Progenitor cell of endocrine pancreas (in vitro differentiated cells): ENCODE results near the gene NPTX2. TPM values are rescaled to one million over a fixed set of nuclear protein-coding genes. Genes with fewer than 3 reads are reported as not detected.

Experiments used
- DNase-seq: peaks from one replicate; pipeline ENCODE4 v3.0.0; 2021; ENCODE audit warnings: low spot score; ENCODE audit not compliant: unreplicated experiment
- H3K27ac Mint-ChIP-seq: 2 replicates; pipeline ENCODE4 v1.8.0; 2021; ENCODE audit warnings: mild to moderate bottlenecking, moderate library complexity, mixed read lengths
- H3K27me3 Mint-ChIP-seq: 2 replicates; pipeline ENCODE4 v1.8.0; 2021; ENCODE audit warnings: mixed read lengths
- H3K36me3 Mint-ChIP-seq: 2 replicates; pipeline ENCODE4 v1.8.0; 2022; ENCODE audit warnings: mixed read lengths; ENCODE audit not compliant: insufficient read depth
- H3K4me1 Mint-ChIP-seq: 2 replicates; pipeline ENCODE4 v1.8.0; 2021; ENCODE audit warnings: low read depth, mixed read lengths
- H3K4me3 Mint-ChIP-seq: 2 replicates; pipeline ENCODE4 v1.8.0; 2021; ENCODE audit warnings: low read depth, mild to moderate bottlenecking, moderate library complexity, mixed read lengths
- H3K9me3 Mint-ChIP-seq: 2 replicates; pipeline ENCODE4 v1.8.0; 2021; ENCODE audit warnings: low read depth, mixed read lengths
- CTCF ChIP-seq: fragments of 200-600 bp; sonication (generic); IDR thresholded peaks from one replicate; pipeline ENCODE4 v1.5.0; 2021; ENCODE audit warnings: antibody characterized with exemption, mild to moderate bottlenecking; ENCODE audit not compliant: unreplicated experiment
- total RNA-seq: library from RNA; stranded (reverse); gene quantifications from 2 replicates; pipeline ENCODE4 v1.2.1, GENCODE V29; 2021

The NPTX2 gene
- total RNA-seq, 1 donor from 2014 or later: 0.14 TPM

GRCh38 chr7:98655611-98656010 lies 38.5 kb downstream of the NPTX2 start:
- Mint-ChIP-seq H3K27ac (no peak overlapping the region), H3K4me1 (no peaks in the 10 kb centered on the region), H3K4me3 (no peak overlapping the region), H3K27me3 (peaks cover 14% of the 10 kb centered on the region), H3K9me3 (no peaks in the 10 kb centered on the region), H3K36me3 (no peaks in the 10 kb centered on the region)
- TF ChIP-seq CTCF: no peak
- no peak for DNase-seq

GRCh38 chr7:98656899-98657298 lies 39.8 kb downstream of the NPTX2 start:
- Mint-ChIP-seq H3K4me3 (no peak overlapping the region), H3K36me3 (no peaks in the 10 kb centered on the region), H3K27ac (no peak overlapping the region), H3K9me3 (no peaks in the 10 kb centered on the region), H3K27me3 (peaks cover 10% of the 10 kb centered on the region), H3K4me1 (no peaks in the 10 kb centered on the region)
- TF ChIP-seq CTCF: no peak
- DNase-seq: no peak

- TF ChIP-seq CTCF: no peak
- H3K27ac Mint-ChIP-seq: no peak overlapping the region
- H3K4me3 Mint-ChIP-seq: no peak overlapping the region
- H3K9me3 Mint-ChIP-seq: no peaks in the 10 kb centered on the region
- no peak for DNase-seq
- no peaks in the 10 kb centered on the region for H3K4me1 Mint-ChIP-seq
- peaks cover 10% of the 10 kb centered on the region for H3K27me3 Mint-ChIP-seq
- no peaks in the 10 kb centered on the region for H3K36me3 Mint-ChIP-seq
Measured at GRCh38 chr7:98657736-98658135, 40.7 kb downstream of the NPTX2 start.

- Mint-ChIP-seq H3K27ac (no peak overlapping the region), H3K4me1 (no peaks in the 10 kb centered on the region), H3K4me3 (no peak overlapping the region), H3K36me3 (no peaks in the 10 kb centered on the region), H3K27me3 (peaks cover 14% of the 10 kb centered on the region), H3K9me3 (peaks cover 3% of the 10 kb centered on the region)
- no peak for TF ChIP-seq CTCF
- no peak for DNase-seq
Measured at GRCh38 chr7:98659756-98660155, 42.7 kb downstream of the NPTX2 start.

GRCh38 chr7:98661607-98662006 lies 44.5 kb downstream of the NPTX2 start:
- no peak overlapping the region for H3K27ac Mint-ChIP-seq
- no peaks in the 10 kb centered on the region for H3K36me3 Mint-ChIP-seq
- H3K27me3 Mint-ChIP-seq: peaks cover 19% of the 10 kb centered on the region
- peaks cover 3% of the 10 kb centered on the region for H3K9me3 Mint-ChIP-seq
- no peaks in the 10 kb centered on the region for H3K4me1 Mint-ChIP-seq
- DNase-seq: no peak
- TF ChIP-seq CTCF: no peak
- no peak overlapping the region for H3K4me3 Mint-ChIP-seq
